Loucy (cell line): ENCODE data around the gene DIO1.

Source experiments
- CTCF ChIP-seq: fragments of 200-600 bp; sonication (generic); conservative IDR thresholded peaks from 2 replicates; pipeline ENCODE4 v1.5.1; 2014; ENCODE audit warnings: mild to moderate bottlenecking, antibody characterized with exemption, low read length
- EZH2phosphoT487 ChIP-seq: fragments of 200-600 bp; IDR thresholded peaks from 2 replicates; pipeline ENCODE4 v1.6.1; 2018; ENCODE audit warnings: antibody characterized with exemption, mild to moderate bottlenecking, moderate library complexity, borderline replicate concordance

- TF ChIP-seq CTCF = no peak
- TF ChIP-seq EZH2phosphoT487 = no peak
Measured at GRCh38 chr1:53891018-53891417, 3.0 kb upstream of the DIO1 start.
